Karpas-422 (cell line): Measurements from ENCODE around the gene RAPSN. TPM values are rescaled to one million over a fixed set of nuclear protein-coding genes. Genes with fewer than 3 reads are reported as not detected.
A peak's percentile ranks its signal among the peaks of the same experiment; 100 is the strongest.
"Not testable (repeated sequence)": the region's sequence is repeated elsewhere in the genome, so short reads cannot be mapped to it uniquely, and the experiment has no call there.

Experiments used
- DNase-seq: peaks from one replicate; pipeline ENCODE4 v3.0.0-alpha.2; 2015
- H2AFZ ChIP-seq: fragments of 200-600 bp; sonication (generic); 2 replicates; pipeline ENCODE4 v1.6.1; 2014; ENCODE audit warnings: antibody characterized with exemption, low read length, mixed read lengths
- H3K27ac ChIP-seq: fragments of 200-600 bp; sonication (generic); 2 replicates; pipeline ENCODE4 v1.5.1; 2014; ENCODE audit warnings: mild to moderate bottlenecking, low read length, moderate library complexity
- H3K27me3 ChIP-seq: fragments of 200-600 bp; sonication (generic); 2 replicates; pipeline ENCODE4 v1.6.1; 2014; ENCODE audit warnings: low read length, mixed read lengths
- H3K36me3 ChIP-seq: fragments of 200-600 bp; sonication (generic); 2 replicates; pipeline ENCODE4 v1.6.1; 2014; ENCODE audit warnings: low read length, mixed read lengths; ENCODE audit not compliant: insufficient read depth
- H3K4me1 ChIP-seq: fragments of 200-600 bp; sonication (generic); 2 replicates; pipeline ENCODE4 v1.6.1; 2014; ENCODE audit warnings: mild to moderate bottlenecking, low read length, mixed read lengths
- H3K4me2 ChIP-seq: fragments of 200-600 bp; sonication (generic); 2 replicates; pipeline ENCODE4 v1.6.1; 2014; ENCODE audit warnings: low read length, low read depth, mild to moderate bottlenecking; ENCODE audit not compliant: poor library complexity, severe bottlenecking
- H3K4me3 ChIP-seq: fragments of 200-600 bp; sonication (generic); 2 replicates; pipeline ENCODE4 v1.5.1; 2014; ENCODE audit warnings: mild to moderate bottlenecking, antibody characterized with exemption, low read length, mixed read lengths
- H3K79me2 ChIP-seq: fragments of 200-600 bp; sonication (generic); 2 replicates; pipeline ENCODE4 v1.6.1; 2014; ENCODE audit warnings: mild to moderate bottlenecking, low read length, mixed read lengths
- H3K9ac ChIP-seq: fragments of 200-600 bp; sonication (generic); 2 replicates; pipeline ENCODE4 v1.6.0; 2014; ENCODE audit warnings: low read length
- H3K9me2 ChIP-seq: fragments of 200-600 bp; sonication (generic), shearing (Covaris generic); replicated peaks from 2 replicates; pipeline ENCODE4 v1.6.0; 2014; ENCODE audit warnings: mild to moderate bottlenecking, low read length, moderate library complexity; ENCODE audit not compliant: insufficient read depth
- H3K9me3 ChIP-seq: fragments of 300-700, 200-600 bp; sonication (generic); 2 replicates; pipeline ENCODE4 v1.6.1; 2014; ENCODE audit warnings: low read length, mixed read lengths
- H4K20me1 ChIP-seq: fragments of 200-600 bp; sonication (generic); 2 replicates; pipeline ENCODE4 v1.6.1; 2014; ENCODE audit warnings: mild to moderate bottlenecking, antibody characterized with exemption, low read length, low read depth; ENCODE audit not compliant: insufficient read depth
- total RNA-seq: library from RNA; depleted of rRNA; stranded (reverse); fragments of >200 nt; shearing (Covaris generic); gene quantifications from 2 replicates; pipeline ENCODE4 v1.2.3, GENCODE V29; 2014; ENCODE audit warnings: low replicate concordance

The RAPSN gene
- total RNA-seq, 1 experiment from 2014 or later, result 0.52 TPM

DNA sequence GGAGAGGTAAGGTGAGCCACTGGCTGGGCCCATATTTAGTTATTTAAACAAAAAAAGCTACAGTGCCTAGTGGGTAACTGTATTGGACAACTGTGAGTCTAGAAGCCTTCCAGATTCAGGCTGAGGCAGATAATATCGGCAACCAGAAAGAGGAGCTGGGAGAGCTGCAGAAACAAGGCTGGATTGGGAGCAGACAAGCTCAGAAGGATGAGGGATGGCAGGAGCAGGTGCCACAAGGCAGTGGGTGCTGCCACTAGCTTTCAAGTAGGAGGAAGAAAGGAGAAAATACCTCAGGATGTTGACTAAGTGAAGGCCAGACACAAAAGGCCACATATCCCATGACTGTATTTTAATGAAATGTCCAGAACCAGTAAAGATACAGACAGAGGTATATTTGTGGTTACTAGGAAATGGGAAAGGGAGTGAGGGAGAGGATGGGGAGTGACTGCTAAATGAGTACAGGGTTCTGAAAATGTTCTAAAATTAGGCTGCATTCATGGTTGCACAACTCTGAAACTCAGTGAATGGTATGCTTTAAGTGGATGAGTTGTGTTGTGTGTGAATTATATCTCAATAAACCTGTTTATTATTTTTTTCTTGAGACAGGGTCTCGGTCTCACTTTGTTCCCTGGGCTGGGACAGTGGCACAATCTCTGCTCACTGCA is 11.8 kb upstream of the RAPSN start:
- Histone ChIP-seq H3K4me2 (no peak overlapping the region), H3K9me3 (no peaks in the 10 kb centered on the region), H4K20me1 (no peaks in the 10 kb centered on the region; the same call in 1 of the 2 replicates)

DNA sequence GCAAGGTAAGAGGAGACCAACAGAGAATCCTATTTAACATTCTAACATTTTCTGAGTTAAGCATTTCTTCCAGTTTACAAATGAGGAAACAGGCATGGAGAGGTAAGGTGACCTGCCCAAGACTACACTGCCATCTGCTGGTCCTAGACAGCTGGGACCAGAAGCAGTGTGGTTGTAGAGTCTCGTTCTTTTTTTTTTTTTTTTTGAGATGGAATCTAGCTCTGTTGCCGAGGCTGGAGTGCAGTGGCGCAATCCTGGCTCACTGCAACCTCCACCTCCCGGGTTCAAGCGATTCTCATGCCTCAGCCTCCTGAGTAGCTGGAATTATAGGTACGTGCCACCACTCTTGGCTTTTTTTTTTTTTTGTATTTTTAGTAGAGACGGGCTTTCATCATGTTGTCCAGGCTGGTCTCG is 5.3 kb upstream of the RAPSN start:
- H3K79me2 ChIP-seq, H3K9ac ChIP-seq, H3K4me3 ChIP-seq, H3K4me2 ChIP-seq, H3K4me1 ChIP-seq, H2AFZ ChIP-seq, H3K27ac ChIP-seq, H3K9me2 ChIP-seq, H3K36me3 ChIP-seq, H3K27me3 ChIP-seq, H3K9me3 ChIP-seq, H4K20me1 ChIP-seq: not testable (repeated sequence)
- DNase-seq, result peak; percentile 90

More for the DNA sequence above, 11.8 kb upstream of the RAPSN start:
- peaks cover 21% of the 10 kb centered on the region for H3K79me2 ChIP-seq
- no peaks in the 10 kb centered on the region for H3K9me2 ChIP-seq
- H3K4me3 ChIP-seq, result no peak overlapping the region
- no peaks in the 10 kb centered on the region for H3K27me3 ChIP-seq
- H3K36me3 ChIP-seq, result peaks cover 9% of the 10 kb centered on the region
- H3K4me1 ChIP-seq, result peaks cover 19% of the 10 kb centered on the region
- H2AFZ ChIP-seq, result no peak overlapping the region
- DNase-seq, result no peak
- H3K9ac ChIP-seq, result no peak overlapping the region
- no peak overlapping the region for H3K27ac ChIP-seq

DNA sequence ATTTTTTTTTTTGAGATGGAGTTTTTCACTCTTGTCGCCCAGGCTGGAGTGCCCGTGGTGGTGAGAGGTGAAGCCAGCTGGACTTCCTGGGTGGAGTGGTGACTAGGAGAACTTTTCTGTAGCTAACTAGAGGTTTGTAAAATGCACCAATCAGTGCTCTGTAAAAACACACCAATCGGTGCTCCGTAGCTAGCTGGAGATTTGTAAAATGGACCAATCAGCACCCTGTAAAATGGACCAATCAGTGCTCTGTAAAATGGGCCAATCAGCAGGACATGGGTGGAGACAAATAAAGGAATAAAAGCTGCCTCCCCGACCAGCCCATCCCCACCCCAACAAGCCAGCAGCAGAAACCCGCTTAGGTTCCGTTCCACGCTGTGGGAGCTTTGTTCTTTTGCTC is 4.4 kb upstream of the RAPSN start:
- DNase-seq, result peak; percentile 63
- Histone ChIP-seq H3K4me3 (no peak overlapping the region), H3K4me1 (no peaks in the 10 kb centered on the region), H3K27me3 (no peaks in the 10 kb centered on the region), H3K4me2 (no peak overlapping the region), H3K9ac (no peak overlapping the region), H3K27ac (no peak overlapping the region), H3K79me2 (no peaks in the 10 kb centered on the region), H3K9me2 (no peaks in the 10 kb centered on the region), H3K9me3 (no peaks in the 10 kb centered on the region), H2AFZ (no peak overlapping the region), H4K20me1 (no peaks in the 10 kb centered on the region), H3K36me3 (no peaks in the 10 kb centered on the region)

DNA sequence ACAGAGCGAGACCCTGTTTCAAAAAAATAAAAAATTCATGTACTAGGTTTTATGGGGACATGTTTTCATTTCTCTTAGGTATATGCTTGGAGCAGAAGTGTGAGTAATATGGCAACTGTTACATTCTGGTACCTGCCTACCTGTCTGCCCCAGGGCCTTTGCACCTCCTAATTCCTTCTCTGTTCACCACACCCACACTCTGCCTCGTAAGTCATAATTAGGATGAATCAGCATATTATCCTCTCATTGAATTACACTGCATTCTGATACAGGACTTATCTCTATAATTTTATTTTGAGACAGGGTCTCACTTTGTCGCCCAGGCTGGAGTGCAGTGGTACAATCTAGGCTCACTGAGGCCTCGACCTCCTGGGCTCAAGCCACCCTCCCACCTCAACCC is 3.1 kb upstream of the RAPSN start:
- no peak overlapping the region for H3K4me2 ChIP-seq
- H3K9me3 ChIP-seq, result no peaks in the 10 kb centered on the region
- H2AFZ ChIP-seq, result no peak overlapping the region
- H4K20me1 ChIP-seq, result no peaks in the 10 kb centered on the region
- no peaks in the 10 kb centered on the region for H3K9me2 ChIP-seq
- no peak for DNase-seq
- H3K9ac ChIP-seq, result no peak overlapping the region
- no peaks in the 10 kb centered on the region for H3K27me3 ChIP-seq
- H3K36me3 ChIP-seq, result no peaks in the 10 kb centered on the region
- no peaks in the 10 kb centered on the region for H3K79me2 ChIP-seq
- no peak overlapping the region for H3K4me3 ChIP-seq
- no peaks in the 10 kb centered on the region for H3K4me1 ChIP-seq
- H3K27ac ChIP-seq, result no peak overlapping the region

DNA sequence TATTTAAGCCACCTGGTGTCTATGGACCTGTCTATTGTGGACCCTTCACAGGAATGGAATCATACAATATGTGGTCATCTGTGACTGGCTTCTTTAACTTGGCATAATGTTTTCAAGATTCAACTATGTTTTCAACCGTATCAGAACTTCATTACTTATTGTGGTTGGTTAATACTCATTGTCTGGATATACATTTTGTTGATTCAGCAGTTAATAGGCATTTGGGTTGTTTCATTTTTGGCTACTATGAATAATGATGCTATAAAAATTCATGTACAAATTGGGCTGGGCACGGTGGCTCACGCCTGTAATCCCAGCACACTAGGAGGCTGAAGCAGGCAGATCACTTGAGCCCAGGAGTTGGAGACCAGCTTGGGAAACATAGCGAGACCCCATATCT is 2.5 kb upstream of the RAPSN start:
- no peak for DNase-seq
- no peak overlapping the region for H3K27ac ChIP-seq
- no peaks in the 10 kb centered on the region for H3K79me2 ChIP-seq
- H3K9ac ChIP-seq, result no peak overlapping the region
- no peaks in the 10 kb centered on the region for H3K9me2 ChIP-seq
- no peak overlapping the region for H3K4me2 ChIP-seq
- H3K36me3 ChIP-seq, result no peaks in the 10 kb centered on the region
- H3K9me3 ChIP-seq, result no peaks in the 10 kb centered on the region
- no peak overlapping the region for H3K4me3 ChIP-seq
- no peak overlapping the region for H2AFZ ChIP-seq
- H3K27me3 ChIP-seq, result no peaks in the 10 kb centered on the region
- no peaks in the 10 kb centered on the region for H3K4me1 ChIP-seq
- H4K20me1 ChIP-seq, result no peaks in the 10 kb centered on the region

DNA sequence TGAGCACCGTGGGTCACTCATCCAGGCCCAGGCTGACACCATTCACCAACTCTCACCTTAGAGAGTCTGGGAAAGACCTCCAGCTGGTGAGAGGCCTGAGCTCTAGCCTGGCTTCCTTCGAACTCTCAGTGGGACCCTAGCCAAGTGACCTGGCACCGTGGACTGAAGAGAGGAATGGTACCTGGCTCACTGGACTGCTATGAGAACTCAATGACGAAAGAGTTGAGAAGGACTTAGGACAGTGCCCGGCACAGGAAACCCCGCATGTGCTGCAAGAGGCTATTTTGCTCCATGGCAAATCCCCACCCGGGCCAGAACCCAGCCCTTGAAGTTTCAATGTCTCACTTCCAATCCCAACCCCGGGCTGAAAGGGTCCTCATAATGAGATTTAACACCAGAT is 605 bp upstream of the RAPSN start:
- no peaks in the 10 kb centered on the region for H3K9me3 ChIP-seq
- DNase-seq, result no peak
- H3K4me3 ChIP-seq, result no peak overlapping the region
- H3K27ac ChIP-seq, result no peak overlapping the region
- no peaks in the 10 kb centered on the region for H3K79me2 ChIP-seq
- no peaks in the 10 kb centered on the region for H3K9me2 ChIP-seq
- H3K4me1 ChIP-seq, result no peaks in the 10 kb centered on the region
- H3K9ac ChIP-seq, result no peak overlapping the region
- H4K20me1 ChIP-seq, result no peaks in the 10 kb centered on the region
- no peaks in the 10 kb centered on the region for H3K36me3 ChIP-seq
- H3K4me2 ChIP-seq, result no peak overlapping the region
- H3K27me3 ChIP-seq, result no peaks in the 10 kb centered on the region
- no peak overlapping the region for H2AFZ ChIP-seq

DNA sequence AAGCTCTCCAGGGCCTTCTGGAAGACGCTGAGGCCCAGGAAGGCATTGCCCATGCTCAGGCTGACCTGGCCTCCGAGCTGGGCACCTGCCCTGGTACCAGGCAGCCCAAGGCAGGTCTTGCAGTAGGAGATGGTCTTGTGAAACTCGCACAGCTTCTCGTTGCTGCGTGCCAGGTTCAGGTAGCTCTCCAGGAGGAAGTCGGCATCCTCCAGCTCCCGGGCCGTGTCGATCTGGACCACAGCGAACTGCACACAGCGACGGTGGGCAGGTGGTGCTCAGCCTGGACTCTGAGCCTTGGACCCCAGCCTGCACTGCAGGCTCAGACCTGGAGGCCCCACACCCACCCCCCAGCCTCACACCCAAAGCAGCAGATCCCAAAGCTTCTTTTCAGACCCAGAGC is 1.0 kb downstream of the RAPSN start:
- H3K9ac ChIP-seq, result no peak overlapping the region
- H2AFZ ChIP-seq, result no peak overlapping the region
- H3K9me2 ChIP-seq, result no peaks in the 10 kb centered on the region
- H3K4me2 ChIP-seq, result no peak overlapping the region
- no peaks in the 10 kb centered on the region for H4K20me1 ChIP-seq
- H3K36me3 ChIP-seq, result no peaks in the 10 kb centered on the region
- no peak for DNase-seq
- H3K27me3 ChIP-seq, result no peaks in the 10 kb centered on the region
- H3K9me3 ChIP-seq, result no peaks in the 10 kb centered on the region
- no peaks in the 10 kb centered on the region for H3K79me2 ChIP-seq
- no peak overlapping the region for H3K27ac ChIP-seq
- no peak overlapping the region for H3K4me3 ChIP-seq
- H3K4me1 ChIP-seq, result no peaks in the 10 kb centered on the region

DNA sequence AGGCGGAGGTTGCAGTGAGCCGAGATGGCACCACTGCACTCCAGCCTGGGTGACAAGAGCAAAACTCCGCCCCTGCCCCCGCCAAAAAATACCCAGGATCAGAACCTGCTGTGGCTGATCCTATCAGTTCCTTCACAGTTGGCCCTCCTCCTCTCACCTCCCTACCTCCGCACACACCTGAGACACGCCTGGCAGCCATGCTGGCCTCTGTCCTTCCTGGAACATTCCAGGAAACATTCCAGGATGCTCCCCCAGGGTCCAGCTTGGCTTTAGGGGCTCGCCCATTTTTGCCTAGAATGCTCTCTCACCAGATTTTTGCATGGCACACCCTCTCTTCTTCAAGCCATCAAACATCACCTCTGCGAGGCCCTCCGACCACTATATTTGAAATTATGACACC is 2.1 kb downstream of the RAPSN start:
- H3K27me3 ChIP-seq, result no peaks in the 10 kb centered on the region
- no peaks in the 10 kb centered on the region for H4K20me1 ChIP-seq
- H3K9me2 ChIP-seq, result no peaks in the 10 kb centered on the region
- no peak overlapping the region for H2AFZ ChIP-seq
- H3K9me3 ChIP-seq, result no peaks in the 10 kb centered on the region
- no peak for DNase-seq
- no peaks in the 10 kb centered on the region for H3K36me3 ChIP-seq
- H3K27ac ChIP-seq, result no peak overlapping the region
- H3K9ac ChIP-seq, result no peak overlapping the region
- H3K4me2 ChIP-seq, result no peak overlapping the region
- no peaks in the 10 kb centered on the region for H3K4me1 ChIP-seq
- H3K4me3 ChIP-seq, result no peak overlapping the region
- H3K79me2 ChIP-seq, result no peaks in the 10 kb centered on the region

DNA sequence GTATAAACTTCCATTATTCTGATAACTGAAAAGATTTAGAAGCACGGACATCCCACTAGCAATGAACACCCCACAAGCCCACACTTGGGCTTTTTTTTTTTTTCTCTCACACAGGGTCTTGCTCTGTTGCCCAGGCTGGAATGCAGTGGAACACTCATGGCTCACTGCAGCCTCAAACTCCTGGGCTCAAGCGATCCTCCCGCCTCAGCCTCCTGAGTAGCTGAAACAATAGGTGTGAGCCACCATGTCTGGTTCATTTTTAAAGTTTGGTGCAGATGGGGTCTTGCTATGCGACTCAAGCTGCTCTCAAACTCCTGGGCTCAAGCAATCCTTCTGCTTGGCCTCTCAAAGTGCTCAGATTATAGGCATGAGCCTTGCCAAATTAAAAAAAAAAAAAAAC is 3.1 kb downstream of the RAPSN start:
- no peak overlapping the region for H3K27ac ChIP-seq
- H3K4me3 ChIP-seq, result no peak overlapping the region
- H4K20me1 ChIP-seq, result no peaks in the 10 kb centered on the region
- no peak overlapping the region for H3K4me2 ChIP-seq
- H3K4me1 ChIP-seq, result no peaks in the 10 kb centered on the region
- no peaks in the 10 kb centered on the region for H3K36me3 ChIP-seq
- H3K9ac ChIP-seq, result no peak overlapping the region
- H3K79me2 ChIP-seq, result no peaks in the 10 kb centered on the region
- no peak overlapping the region for H2AFZ ChIP-seq
- H3K9me3 ChIP-seq, result no peaks in the 10 kb centered on the region
- H3K9me2 ChIP-seq, result no peaks in the 10 kb centered on the region
- no peak for DNase-seq
- no peaks in the 10 kb centered on the region for H3K27me3 ChIP-seq
